Caki2 (cell line): Measurements from ENCODE around the gene DENND5B. TPM values are rescaled to one million over a fixed set of nuclear protein-coding genes. Genes with fewer than 3 reads are reported as not detected.
"Not testable (repeated sequence)": the region's sequence is repeated elsewhere in the genome, so short reads cannot be mapped to it uniquely, and the experiment has no call there.

ENCODE experiments used
- DNase-seq: peaks from one replicate; pipeline ENCODE4 v3.0.0-alpha.2; 2015; ENCODE audit warnings: low read depth
- in situ Hi-C: cut with HindIII; loops from 2 replicates; pipeline ENCODE4 v1.10.0; 2016; ENCODE audit warnings: low sequenced_read_pairs, low pct_unique_long_range_greater_than_20kb, mixed read lengths
- total RNA-seq: library from RNA; depleted of rRNA; stranded (reverse); fragments of >200 nt; shearing (Covaris generic); gene quantifications from 2 replicates; pipeline ENCODE4 v1.2.3, GENCODE V29; 2014; ENCODE audit warnings: low replicate concordance

The DENND5B gene
- total RNA-seq, 1 experiment from 2014 or later = 27.7 TPM

DNA sequence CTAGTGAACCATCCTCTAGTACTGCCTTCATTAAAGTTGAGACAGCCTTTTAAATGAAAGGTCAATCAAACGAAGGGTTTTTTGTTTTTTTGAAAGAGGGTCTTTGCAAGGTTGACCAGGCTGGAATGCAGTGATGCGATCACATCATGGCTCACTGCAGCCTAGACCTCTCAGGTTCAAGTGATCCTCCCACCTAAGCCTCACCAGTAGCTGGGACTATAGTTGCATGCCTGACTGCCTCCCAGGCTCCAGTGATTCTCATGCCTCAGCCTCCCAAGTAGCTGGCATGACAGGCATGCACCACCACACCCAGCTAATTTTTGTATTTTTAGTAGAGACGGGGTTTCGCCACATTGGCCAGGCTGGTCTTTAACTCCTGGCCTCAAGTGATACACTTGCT lies 150.3 kb downstream of the DENND5B start:
- DNase-seq = peak; percentile 60
- in situ Hi-C loops = no loop called here

DNA sequence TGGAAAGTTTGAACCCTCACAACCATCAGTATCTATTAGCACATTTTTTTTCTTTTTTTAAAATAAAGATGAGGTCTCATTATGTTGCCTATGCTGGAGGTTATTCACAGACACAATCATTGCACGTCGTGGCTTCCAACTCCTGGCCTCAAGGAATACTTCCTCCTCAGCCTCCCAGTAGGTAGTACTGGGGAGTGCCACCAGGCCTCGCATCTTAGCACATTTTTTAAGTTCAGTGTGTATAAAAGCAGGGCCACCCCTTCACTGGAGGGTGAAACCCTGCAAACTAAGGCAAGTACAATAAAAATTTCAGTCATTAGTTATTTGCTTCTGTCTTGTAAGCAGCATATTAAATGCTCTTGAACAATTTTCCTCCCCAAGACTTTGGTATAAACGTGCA lies 150.8 kb downstream of the DENND5B start:
- in situ Hi-C loops = no loop called here
- no peak for DNase-seq

DNA sequence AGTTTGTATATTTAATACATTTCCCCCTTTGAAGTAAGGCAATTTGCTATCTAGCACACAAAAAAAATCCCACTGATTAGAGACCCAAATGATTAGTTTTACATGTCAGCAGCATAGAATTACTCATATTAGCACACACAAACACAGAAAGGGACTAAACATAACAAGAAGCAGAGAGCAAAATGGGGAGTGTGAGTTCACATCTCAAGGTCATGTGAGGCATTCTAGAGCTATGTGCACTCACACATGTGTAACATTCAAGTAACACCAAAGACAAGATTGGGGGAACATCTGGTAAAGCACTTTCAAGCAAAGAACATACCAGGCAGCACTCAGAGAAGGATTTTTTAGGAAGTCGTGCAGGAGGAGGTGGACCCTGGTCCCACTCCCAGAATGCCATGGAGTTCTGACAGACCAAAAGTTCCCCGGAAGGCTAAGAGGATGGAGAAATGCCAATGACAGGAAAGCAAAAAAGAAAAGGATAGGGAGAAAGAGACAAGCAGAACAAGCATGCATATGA lies 159.2 kb downstream of the DENND5B start:
- in situ Hi-C loops = no loop called here
- DNase-seq = no peak

DNA sequence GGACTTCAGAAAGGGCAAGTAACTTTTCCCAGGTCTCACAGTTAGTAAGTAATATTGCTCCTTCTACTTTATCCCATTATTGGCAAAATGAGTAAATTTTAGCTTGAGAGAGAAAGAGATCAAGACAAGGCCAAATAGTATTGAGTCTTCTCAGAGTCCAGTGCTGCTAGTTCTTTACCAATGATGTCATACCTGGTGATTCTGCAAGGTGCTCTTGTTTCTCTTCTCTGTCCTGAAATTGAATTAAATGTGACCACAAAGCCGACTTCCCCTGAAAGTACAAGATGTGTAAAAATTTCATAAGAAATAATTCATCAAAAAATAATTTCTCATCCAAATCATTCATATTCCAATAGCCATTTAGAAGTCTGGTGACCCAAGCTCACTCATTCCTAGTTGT lies 167.5 kb downstream of the DENND5B start:
- in situ Hi-C loops = no loop called here
- DNase-seq = no peak

DNA sequence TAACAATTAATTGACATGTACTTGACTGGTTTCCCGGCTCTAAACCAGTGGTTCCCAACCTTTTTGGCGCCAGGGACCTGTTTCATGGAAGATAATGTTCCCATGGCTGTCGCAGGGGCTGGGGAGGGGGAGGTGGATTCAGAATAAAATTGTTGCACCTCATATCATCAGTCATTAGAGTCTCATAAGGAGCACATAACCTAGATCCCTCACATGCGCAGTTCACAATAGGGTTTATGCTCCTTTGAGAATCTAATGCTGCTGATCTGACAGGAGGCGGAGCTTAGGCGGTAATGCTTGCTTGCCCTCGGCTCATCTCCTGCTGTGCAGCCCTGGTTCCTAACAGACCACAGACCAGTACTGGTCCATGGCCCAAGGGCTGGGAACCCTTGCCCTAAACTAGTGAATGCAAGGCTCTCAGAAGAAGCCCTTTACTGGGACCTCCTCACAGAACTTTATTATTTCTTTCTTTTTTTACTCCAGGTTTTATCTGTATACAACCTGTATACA lies 178.6 kb downstream of the DENND5B start:
- no peak for DNase-seq
- in situ Hi-C loops = no loop called here

DNA sequence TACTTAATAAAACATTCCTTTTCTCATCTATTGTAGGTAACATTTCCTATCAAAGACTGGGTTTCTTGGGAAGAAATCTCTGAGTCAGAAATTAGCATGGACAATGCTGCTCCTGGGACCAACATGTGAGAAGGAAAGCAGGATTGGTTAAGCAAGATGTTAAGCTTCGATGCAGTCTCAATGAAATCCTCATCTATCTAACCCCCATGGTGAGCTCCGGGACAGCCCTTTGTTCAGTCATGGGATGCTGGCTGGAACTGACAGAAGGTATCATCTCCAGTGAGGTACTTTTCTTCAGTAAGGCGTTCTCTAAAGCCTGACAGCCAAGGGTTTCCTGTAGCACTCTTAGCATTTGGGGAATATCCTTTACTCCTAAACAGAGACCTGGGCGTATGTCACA lies 182.2 kb downstream of the DENND5B start:
- DNase-seq = no peak
- in situ Hi-C loops = no loop called here

DNA sequence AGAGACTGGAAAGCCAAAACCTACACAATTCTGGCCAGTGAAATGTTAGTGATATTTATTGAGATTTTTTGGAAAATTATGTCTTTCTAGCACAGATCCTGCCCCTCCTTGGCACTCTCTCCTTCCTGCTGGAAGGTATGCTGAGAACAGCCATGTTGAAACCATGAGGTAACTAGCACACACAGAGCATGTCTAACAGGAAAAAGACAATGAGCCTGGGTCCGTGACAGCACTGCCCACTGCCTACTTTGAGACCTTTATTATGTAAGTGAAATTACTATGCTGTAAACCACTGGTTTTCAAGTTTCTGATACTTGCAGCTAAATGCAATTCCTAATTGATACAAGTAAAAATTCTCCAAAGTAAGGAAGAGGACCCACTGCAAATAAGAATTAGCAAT lies 183.4 kb downstream of the DENND5B start:
- DNase-seq = no peak
- in situ Hi-C loops = no loop called here

DNA sequence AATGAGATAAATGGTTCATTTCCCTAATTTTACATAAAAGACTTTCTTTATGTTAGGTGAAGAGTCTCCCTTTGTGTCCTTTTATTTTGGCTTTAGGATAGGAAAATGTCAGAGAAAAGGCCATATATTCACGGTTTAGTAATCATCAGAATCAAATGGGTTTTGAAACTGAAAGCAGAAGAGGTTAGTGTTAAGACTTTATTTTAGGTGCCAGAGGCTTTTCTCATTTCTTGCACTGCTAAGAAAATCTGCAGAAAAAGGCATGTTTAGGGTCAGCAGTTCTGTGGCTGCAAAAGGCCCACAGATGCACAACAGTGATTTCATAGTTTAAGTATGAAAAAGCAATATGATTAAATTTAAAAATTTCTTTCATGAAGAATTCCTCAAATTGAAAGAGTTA lies 184.6 kb downstream of the DENND5B start:
- no peak for DNase-seq
- in situ Hi-C loops = no loop called here

DNA sequence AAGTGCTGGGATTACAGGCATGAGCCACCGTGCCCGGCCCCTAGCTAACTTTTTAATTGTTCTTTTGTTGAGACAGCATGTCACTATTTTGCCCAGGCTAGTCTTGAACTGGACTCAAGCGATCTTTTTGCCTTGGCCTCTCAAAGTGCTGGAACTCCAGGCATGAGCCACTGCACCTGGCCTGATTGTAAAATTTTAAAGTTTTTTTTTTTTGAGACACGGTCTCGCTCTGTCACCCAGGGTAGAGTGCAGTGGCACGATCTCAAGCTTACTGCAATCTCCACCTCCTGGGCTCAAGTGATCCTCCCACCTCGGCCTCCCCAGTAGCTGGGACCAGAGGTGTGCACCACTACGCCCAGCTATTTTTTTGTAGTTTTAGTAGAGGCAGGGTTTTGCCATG lies 185.9 kb downstream of the DENND5B start:
- in situ Hi-C loops = no loop called here
- DNase-seq = no peak

DNA sequence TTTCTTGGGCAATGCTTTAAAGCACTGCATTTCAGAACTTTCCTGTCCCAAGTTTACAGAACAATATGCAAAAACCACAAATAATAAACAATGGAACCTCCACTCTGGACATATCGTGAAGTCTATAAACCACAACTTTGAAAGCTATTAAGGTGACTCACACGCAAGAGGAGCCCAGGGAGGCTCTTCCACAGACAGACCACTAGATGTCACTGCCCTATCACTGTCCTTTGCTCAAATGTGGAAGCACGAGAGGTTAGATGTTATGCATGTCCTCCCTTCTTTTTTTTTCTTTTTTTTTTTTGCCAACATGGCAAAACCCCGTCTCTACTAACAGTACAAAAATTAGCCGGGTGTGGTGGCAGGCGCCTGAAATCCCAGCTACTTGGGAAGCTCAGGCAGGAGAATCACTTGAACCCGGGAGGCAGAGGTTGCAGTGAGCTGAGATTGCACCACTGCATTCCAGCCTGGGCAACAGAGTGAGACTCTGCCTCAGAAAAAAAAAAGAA lies 187.8 kb downstream of the DENND5B start:
- DNase-seq = peak; percentile 83
- in situ Hi-C loops = not testable (repeated sequence)

DNA sequence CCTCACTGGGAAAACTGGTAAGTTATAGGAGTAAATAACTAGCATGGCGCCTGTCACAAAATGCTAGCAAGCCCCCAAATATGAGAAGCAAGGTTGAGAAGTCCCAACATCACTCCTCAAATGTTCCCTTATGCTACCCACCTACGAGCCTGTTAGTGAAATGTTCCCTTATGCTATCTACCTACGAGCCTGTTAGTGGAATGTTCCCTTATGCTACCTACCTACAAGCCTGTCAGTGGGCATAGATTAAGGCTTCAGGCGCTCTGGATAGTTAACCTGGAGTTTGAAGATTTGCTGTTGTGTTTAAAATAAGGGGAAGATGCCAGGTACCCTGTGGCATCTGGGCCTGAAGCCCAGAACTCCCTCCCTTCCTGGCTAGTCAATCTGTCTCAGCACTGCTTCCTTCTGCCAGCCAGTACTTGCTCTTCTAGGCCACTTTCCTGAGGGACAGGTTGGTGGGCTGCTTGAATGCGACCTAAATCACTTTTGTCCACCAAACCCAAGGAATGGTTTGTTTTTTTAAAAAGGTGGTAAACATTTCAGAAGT lies 197.9 kb downstream of the DENND5B start:
- in situ Hi-C loops = no loop called here

DNA sequence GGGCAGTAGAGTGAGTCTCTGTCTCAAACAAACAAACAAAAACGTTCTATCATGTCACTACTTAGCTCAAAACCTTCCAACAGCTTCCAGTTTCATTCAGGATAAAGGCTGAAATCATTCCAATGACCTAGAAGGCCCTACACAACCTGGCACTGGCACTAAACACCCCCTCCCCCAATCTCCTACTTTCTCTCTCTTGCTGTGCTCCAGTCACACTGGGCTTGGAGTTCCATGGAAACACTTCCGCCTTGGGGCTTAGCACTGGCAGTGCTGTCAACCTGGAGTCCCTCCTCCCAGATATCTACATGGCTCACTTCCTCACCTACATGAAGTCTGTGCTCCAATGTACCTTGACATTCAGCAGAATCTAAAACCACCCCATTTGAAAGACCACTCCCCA lies 199.9 kb downstream of the DENND5B start:
- DNase-seq = no peak
- in situ Hi-C loops = no loop called here

More for the DNA sequence above, 197.9 kb downstream of the DENND5B start:
- DNase-seq = no peak

DNA sequence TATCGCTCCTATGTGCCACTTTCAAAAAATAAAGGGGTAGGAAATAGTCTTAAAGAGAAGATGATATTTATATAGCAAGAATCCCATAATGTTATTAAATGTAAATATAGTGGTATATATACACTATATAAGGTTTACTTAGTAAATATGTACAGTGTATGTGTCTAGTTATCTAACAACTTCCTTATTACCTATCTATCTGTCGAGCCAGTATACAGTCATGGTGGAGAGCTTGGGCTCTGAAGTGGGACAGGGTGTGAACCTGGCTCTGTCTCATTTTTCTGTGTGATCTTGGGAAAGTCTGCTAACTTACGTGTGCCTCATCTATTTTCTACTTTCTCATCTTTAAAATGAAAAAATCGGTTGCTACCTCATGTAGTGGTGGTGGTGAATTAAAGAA lies 202.2 kb downstream of the DENND5B start:
- in situ Hi-C loops = no loop called here
- DNase-seq = no peak

DNA sequence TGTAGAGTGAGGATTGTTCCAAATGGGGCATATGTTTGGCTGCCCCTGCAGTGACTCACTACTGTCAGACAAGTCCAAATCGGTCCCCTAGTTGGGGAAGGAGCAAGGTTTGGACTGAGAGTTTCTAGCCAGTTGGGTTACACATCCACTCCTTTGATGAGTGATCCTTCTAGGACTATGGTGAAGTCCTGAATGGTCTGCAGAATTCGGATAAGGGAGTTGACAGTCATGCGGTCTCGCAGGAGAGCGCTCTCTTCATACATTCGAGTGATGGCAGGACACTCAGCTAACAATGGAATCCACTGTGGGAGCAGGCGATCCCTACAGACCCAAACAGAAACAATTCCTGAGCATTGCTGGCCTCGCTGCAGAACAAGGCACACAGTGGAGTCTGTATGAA lies 203.5 kb downstream of the DENND5B start:
- DNase-seq = no peak
- in situ Hi-C loops = no loop called here

DNA sequence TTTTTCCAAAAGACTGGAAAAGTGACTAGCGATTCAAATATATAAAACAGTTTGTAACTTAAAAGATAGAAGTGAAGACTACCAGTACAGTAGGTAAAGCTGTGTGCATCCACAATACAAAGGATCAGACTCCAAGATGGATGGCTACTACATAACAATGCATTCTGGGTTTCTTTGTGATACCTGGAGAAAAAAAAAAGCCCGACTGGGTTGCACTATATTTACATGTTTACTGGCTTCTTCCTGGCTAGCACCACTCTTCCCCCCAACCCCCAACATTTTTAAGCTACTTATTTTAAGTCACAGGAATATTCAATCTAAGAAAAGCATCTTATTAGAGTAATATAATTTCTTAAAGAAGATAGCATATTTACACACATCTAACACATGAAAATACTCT lies 203.9 kb downstream of the DENND5B start:
- in situ Hi-C loops = no loop called here
- DNase-seq = no peak

DNA sequence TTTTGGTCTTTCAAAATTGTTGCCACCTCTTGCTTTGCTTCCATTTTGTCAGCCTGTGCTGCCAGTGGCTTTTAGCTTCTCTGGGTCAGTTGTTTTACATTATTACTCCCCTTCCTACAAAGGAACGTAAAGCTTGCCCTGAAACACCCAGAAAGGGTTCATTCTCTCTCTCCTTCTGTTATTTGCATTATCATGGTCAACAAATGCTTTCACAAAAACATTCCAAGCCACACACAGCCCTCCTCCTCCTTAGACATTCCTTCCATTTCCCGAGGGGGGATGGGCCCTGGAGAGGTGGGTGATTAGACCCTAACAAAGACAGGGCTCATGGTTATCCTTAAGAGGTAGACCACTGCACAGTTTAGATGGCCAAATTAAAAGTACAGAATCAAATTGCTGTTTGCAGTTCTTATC lies 204.6 kb downstream of the DENND5B start:
- no peak for DNase-seq
- in situ Hi-C loops = no loop called here

DNA sequence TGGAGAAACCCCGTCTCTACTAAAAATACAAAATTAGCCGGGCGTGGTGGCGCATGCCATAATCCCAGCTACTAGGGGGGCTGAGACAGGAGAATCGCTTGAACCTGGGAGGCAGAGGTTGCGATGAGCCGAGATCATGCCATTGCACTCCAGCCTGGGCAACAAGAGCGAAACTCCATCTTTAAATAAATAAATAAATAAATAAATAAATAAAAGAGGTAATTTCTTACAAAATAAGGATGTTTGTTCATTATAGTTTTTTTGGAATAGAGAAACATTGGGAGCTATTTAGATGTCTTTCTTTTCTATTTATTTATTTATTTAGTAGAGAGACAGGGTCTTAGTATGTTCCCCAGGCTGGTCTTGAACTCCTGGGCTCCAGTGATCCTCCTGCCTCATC lies 213.7 kb downstream of the DENND5B start:
- DNase-seq, in situ Hi-C loops: not testable (repeated sequence)

DNA sequence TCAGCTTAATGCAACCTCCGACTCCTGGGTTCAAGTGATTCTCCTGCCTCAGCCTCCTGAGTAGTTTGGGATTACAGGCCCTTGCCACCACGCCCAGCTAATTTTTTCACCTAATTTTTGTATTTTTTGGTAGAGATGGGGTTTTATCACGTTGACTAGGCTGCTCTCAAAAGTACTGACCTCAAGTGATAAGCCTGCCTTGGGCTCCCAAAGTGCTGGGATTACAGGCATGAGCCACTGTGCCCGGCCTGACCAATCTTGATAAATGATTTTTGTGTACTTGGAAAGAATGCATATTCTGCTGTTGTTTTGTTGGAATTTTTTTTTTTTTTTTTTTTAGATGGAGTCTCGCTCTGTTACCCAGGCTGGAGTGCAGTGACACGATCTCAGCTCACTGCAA lies 215.5 kb downstream of the DENND5B start:
- in situ Hi-C loops = not testable (repeated sequence)

DNA sequence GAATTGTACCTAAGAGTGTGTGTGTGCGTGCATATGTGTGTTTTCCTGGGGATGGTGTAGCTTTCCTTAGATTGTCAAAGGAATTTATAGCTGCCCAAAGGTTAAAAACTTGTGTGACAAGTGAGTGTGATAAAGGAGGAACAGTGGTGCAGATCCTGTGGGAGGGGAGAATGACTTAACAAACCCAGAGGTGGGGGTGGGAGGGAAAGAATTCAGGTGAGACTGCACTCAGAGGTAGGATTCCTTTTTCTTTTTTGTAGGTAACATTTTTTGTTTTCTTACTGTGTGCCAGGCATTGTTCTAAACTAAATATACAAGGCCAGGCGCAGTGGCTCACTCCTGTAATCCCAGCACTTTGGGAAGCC lies 219.7 kb downstream of the DENND5B start:
- no peak for DNase-seq
- in situ Hi-C loops = no loop called here

More for the DNA sequence above, 215.5 kb downstream of the DENND5B start:
- DNase-seq = not testable (repeated sequence)

DNA sequence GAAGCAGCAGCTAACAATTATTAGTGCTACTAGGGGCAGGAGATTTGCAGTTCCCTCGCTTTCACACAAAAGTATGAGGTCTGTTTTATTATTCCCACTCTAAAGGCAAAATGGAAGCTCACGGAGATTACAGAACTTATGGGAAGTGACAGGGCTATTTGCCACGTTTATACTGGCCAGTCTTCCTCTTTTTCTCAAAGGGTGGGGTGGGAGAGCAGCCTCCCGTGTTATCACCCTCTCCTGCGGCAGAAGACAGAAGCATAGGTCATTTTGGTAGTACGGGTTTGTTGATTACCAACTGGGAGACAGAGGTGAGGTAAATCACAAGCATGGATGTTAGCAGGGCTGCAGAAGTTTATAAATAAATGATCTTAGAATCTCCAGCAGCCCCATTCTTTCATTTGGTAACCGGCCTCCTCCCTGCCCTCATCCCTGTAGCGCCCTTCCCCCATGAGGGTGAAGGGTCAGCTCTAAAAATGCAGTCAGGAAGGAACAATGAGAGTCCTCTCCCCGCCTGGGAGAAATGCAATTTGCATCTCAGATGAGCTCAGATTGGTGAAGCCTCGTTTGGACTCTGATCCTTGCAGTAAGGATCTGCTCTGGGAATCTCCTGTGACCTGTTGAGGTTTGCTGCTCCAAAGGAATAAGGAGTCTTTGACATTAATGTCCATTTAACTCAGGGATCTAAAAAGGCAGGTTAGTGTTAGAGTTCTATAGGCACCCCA lies 220.2 kb downstream of the DENND5B start:
- no peak for DNase-seq
- in situ Hi-C loops = no loop called here
